Gastrocnemius medialis (tissue), 4 donors: ENCODE measurements around the gene AFP.

Experiments
- CTCF ChIP-seq, 5 experiments: fragments of 450-650 bp in 3 of 5; fragments of 200-600 bp in 2 of 5; sonication (generic) in 2 of 5; IDR thresholded peaks in 4 of 5; conservative IDR thresholded peaks in 1 of 5; 1 replicate in 4 of 5; 2 replicates in 1 of 5; pipeline ENCODE4 v1.5.1; 2016 to 2019; ENCODE audit warnings: antibody characterized with exemption in 5 of 5, mild to moderate bottlenecking in 3 of 5, moderate library complexity in 3 of 5
- POLR2A ChIP-seq, 2 donors: fragments of 450-650 bp; IDR thresholded peaks; one replicate each; pipeline ENCODE4 v1.6.1; 2017; ENCODE audit warnings: antibody characterized with exemption in 2 of 2, mild to moderate bottlenecking in 2 of 2, moderate library complexity in 2 of 2

- TF ChIP-seq CTCF (IDR thresholded peaks at IDR 0.05 in 4 of 5, conservative IDR thresholded peaks at IDR 0.05 in 1 of 5) (no peak), POLR2A (IDR thresholded peaks at IDR 0.05) (no peak)
These were observed 24.1 kb upstream of the AFP start for GRCh38 chr4:73411731-73412414.
